HG03196 (cell line): ENCODE data around the gene KLF12.

Source experiments
- ATAC-seq: cut with Tn5 transposase; IDR thresholded peaks from one replicate; pipeline ENCODE4 v1.9.1; 2021; ENCODE audit not compliant: unreplicated experiment

The KLF12 gene

GRCh38 chr13:74104661-74105275, 29.4 kb downstream of the KLF12 start:
- ATAC-seq, result no peak

- ATAC-seq, result no peak
Measured at GRCh38 chr13:74103970-74104555, 30.1 kb downstream of the KLF12 start.

- no peak for ATAC-seq
Measured at GRCh38 chr13:74103196-74103595, 31.0 kb downstream of the KLF12 start.

DNA sequence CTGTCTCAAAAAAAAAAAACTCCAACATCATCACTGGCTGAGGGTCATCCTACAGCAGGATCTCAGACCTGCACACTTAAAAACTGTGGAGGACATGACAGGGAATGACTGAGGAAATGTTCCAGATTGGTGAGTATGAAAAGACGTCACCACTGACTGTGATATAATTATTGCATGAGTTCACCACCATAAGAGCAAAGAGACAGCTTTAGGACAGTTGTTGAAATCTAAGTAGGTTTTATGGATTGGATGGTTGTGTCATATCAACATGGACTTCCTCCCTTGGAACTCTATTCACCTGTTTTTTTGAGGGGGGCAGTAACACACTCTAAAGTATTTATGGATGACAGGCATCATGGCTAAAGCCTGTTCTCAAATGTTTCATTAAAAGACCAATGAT, 31.5 kb downstream of the KLF12 start:
- no peak for ATAC-seq

DNA sequence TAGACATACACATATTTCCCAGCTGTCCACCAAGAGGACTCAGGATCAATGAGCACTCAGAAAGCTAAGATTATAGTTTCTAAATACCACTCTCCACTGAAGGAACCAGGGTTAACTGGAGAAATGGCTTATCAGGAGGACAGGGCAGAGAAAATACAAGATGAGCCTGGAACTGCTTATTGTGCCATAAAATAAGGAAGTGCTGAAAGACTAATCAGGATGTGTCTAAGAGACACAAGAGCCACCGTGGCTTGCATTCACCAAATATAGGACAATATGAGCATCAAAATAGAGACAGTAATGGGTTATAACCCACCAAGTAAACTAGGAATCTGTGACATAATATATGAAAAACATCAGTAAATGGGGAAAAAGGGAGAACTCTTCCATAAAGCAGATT, 32.8 kb downstream of the KLF12 start:
- ATAC-seq, result no peak

DNA sequence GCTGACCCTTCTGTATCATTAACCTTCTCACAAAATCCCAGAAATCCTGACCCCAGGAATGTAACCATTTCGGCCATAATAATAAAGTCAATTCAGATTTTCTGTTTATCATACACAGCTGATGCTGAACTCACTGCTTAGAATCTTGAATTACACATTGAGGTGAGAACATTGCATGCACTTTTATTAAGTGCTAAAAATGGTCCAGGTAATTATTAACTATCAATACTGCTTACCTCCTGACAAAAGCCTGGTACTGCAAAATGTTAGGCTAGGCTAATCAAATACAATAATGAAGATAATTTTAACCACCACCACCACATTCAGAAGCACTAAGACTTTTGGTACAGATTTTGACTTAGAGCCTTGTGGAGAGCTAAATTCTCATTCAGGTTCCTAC, 36.1 kb downstream of the KLF12 start:
- no peak for ATAC-seq

GRCh38 chr13:74097116-74097515, 37.1 kb downstream of the KLF12 start:
- no peak for ATAC-seq

GRCh38 chr13:74093691-74094090, 40.5 kb downstream of the KLF12 start:
- no peak for ATAC-seq

- no peak for ATAC-seq
Measured at GRCh38 chr13:74092711-74093110, 41.5 kb downstream of the KLF12 start.

DNA sequence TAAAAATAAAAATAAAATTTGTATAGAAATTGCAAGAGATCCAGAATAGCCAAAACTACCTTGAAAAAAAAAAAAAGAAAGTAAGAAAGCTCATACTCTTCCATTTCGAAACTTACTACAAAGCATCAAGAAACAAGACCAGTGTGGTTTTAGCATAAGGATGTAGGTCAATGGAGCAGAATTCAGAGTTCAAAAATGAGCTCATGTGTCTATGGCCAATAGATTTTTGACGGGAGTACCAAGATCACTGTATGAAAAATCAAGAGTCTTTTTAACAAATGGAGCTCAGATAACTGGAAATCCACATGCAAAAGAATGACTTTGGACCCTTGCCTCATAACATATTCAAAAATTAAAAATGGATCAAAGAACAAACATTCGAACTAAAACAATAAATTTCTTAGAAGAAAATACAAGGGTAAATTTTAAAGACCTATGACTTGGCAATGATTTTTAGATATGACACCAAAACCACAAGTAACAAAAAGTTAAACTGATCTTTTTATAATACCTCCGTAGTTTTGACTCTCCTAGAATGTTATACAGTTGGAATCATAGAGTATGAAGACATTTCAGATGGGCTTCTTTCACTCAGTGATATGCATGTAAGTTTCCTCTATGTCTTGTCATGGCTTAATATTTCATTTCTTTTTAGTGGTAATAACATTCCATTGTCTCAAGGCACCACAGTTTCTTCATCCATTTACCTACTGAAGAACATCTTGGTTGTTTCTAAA, 43.2 kb downstream of the KLF12 start:
- no peak for ATAC-seq

DNA sequence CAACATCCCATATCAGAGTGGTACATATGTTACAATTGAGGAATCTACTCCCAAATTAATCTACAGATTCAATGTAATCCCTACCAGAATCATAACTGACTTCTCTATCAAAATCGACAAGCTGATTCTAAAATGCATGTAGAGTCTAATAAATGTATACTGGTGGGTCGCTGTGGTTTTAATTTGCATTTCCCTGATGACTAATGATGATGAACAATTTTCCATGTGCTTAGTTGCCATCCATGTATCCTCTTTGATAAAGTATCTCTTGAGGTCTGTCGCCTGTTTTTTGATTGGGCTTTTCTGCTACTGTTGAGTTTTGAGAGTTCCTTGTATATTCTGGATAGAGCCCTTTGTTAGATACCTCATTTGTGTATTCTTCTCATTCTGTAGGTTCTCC, 43.8 kb downstream of the KLF12 start:
- no peak for ATAC-seq

- ATAC-seq, result no peak
Measured at GRCh38 chr13:74087357-74087756, 46.8 kb downstream of the KLF12 start.
